Measurements from ENCODE around the gene PPM1F.

PPM1F gene

GRCh38 chr22:21990445-21991303 is 38.0 kb upstream of the PPM1F start:
- H3K27ac ChIP-seq (ENCODE audit: poor library complexity, severe bottlenecking) = no peak overlapping the region
- no peak overlapping the region for H3K4me3 ChIP-seq (ENCODE audit: severe bottlenecking)
- no peaks in the 10 kb centered on the region for H3K27me3 ChIP-seq (ENCODE audit: insufficient read depth, poor library complexity, severe bottlenecking)
- no peaks in the 10 kb centered on the region for H3K36me3 ChIP-seq (ENCODE audit: low read depth)
- ATAC-seq (ENCODE audit: low read depth) (no peak), DNase-seq (ENCODE audit: low spot score) (no peak)
- H3K9me3 ChIP-seq (ENCODE audit: severe bottlenecking) = peaks cover 3% of the 10 kb centered on the region
- no peaks in the 10 kb centered on the region for H3K4me1 ChIP-seq (ENCODE audit: insufficient read depth, poor library complexity, severe bottlenecking)
- TF ChIP-seq CTCF (IDR thresholded peaks at IDR 0.05; ENCODE audit: poor library complexity, severe bottlenecking) = no peak

GRCh38 chr22:21989049-21989448 is 36.4 kb upstream of the PPM1F start:
- Histone ChIP-seq H3K27ac (ENCODE audit: poor library complexity, severe bottlenecking) (no peak overlapping the region), H3K4me3 (ENCODE audit: severe bottlenecking) (no peak overlapping the region), H3K36me3 (ENCODE audit: low read depth) (no peaks in the 10 kb centered on the region), H3K27me3 (ENCODE audit: insufficient read depth, poor library complexity, severe bottlenecking) (no peaks in the 10 kb centered on the region), H3K4me1 (ENCODE audit: insufficient read depth, poor library complexity, severe bottlenecking) (no peaks in the 10 kb centered on the region), H3K9me3 (ENCODE audit: severe bottlenecking) (peaks cover 3% of the 10 kb centered on the region)
- DNase-seq (ENCODE audit: low spot score) (no peak), ATAC-seq (ENCODE audit: low read depth) (no peak)
- TF ChIP-seq CTCF (IDR thresholded peaks at IDR 0.05; ENCODE audit: poor library complexity, severe bottlenecking) = no peak

GRCh38 chr22:21985214-21985613 is 32.6 kb upstream of the PPM1F start:
- Histone ChIP-seq H3K9me3 (ENCODE audit: severe bottlenecking) (peaks cover 3% of the 10 kb centered on the region), H3K4me3 (ENCODE audit: severe bottlenecking) (no peak overlapping the region), H3K27ac (ENCODE audit: poor library complexity, severe bottlenecking) (no peak overlapping the region), H3K27me3 (ENCODE audit: insufficient read depth, poor library complexity, severe bottlenecking) (no peaks in the 10 kb centered on the region), H3K36me3 (ENCODE audit: low read depth) (no peaks in the 10 kb centered on the region), H3K4me1 (ENCODE audit: insufficient read depth, poor library complexity, severe bottlenecking) (peaks cover 5% of the 10 kb centered on the region)
- ATAC-seq (ENCODE audit: low read depth) (no peak), DNase-seq (ENCODE audit: low spot score) (no peak)
- no peak for TF ChIP-seq CTCF (IDR thresholded peaks at IDR 0.05; ENCODE audit: poor library complexity, severe bottlenecking)

- Histone ChIP-seq H3K4me1 (ENCODE audit: insufficient read depth, poor library complexity, severe bottlenecking) (peaks cover 5% of the 10 kb centered on the region), H3K27me3 (ENCODE audit: insufficient read depth, poor library complexity, severe bottlenecking) (no peaks in the 10 kb centered on the region), H3K4me3 (ENCODE audit: severe bottlenecking) (no peak overlapping the region), H3K27ac (ENCODE audit: poor library complexity, severe bottlenecking) (no peak overlapping the region), H3K36me3 (ENCODE audit: low read depth) (no peaks in the 10 kb centered on the region), H3K9me3 (ENCODE audit: severe bottlenecking) (peaks cover 2% of the 10 kb centered on the region)
- no peak for DNase-seq (ENCODE audit: low spot score)
- no peak for ATAC-seq (ENCODE audit: low read depth)
- TF ChIP-seq CTCF (IDR thresholded peaks at IDR 0.05; ENCODE audit: poor library complexity, severe bottlenecking) = no peak
Observed at GRCh38 chr22:21984793-21985192, 32.1 kb upstream of the PPM1F start.

GRCh38 chr22:21982338-21982965 is 29.8 kb upstream of the PPM1F start, which contains the start of gene TOP3B:
TSS of gene TOP3B (minus strand) at chr22:21982787. CDS start at chr22:21975709, 7,078 bp downstream.
- DNase-seq (ENCODE audit: low spot score) (peak; percentile 86), ATAC-seq (ENCODE audit: low read depth) (peak; percentile 93)
- peak within 1 kb of the TSS; percentile 98 for H3K4me3 ChIP-seq (ENCODE audit: severe bottlenecking)
- peaks cover 5% of the 10 kb centered on the region for H3K4me1 ChIP-seq (ENCODE audit: insufficient read depth, poor library complexity, severe bottlenecking)
- TF ChIP-seq CTCF (IDR thresholded peaks at IDR 0.05; ENCODE audit: poor library complexity, severe bottlenecking) = no peak
- H3K36me3 ChIP-seq (ENCODE audit: low read depth) = no peaks in the 10 kb centered on the region
- H3K27me3 ChIP-seq (ENCODE audit: insufficient read depth, poor library complexity, severe bottlenecking) = no peaks in the 10 kb centered on the region
- H3K9me3 ChIP-seq (ENCODE audit: severe bottlenecking) = peaks cover 2% of the 10 kb centered on the region
- H3K27ac ChIP-seq (ENCODE audit: poor library complexity, severe bottlenecking) = peak within 1 kb of the TSS; percentile 17
